Karpas-422 (cell line): ENCODE results near the gene DEDD. TPM values are rescaled to one million over a fixed set of nuclear protein-coding genes. Genes with fewer than 3 reads are reported as not detected.
A peak's percentile ranks its signal among the peaks of the same experiment; 100 is the strongest.
"Not testable (repeated sequence)": the region's sequence is repeated elsewhere in the genome, so short reads cannot be mapped to it uniquely, and the experiment has no call there.

ENCODE experiments used
- DNase-seq: peaks from one replicate; pipeline ENCODE4 v3.0.0-alpha.2; 2015
- H2AFZ ChIP-seq: fragments of 200-600 bp; sonication (generic); 2 replicates; pipeline ENCODE4 v1.6.1; 2014; ENCODE audit warnings: antibody characterized with exemption, low read length, mixed read lengths
- H3K27ac ChIP-seq: fragments of 200-600 bp; sonication (generic); 2 replicates; pipeline ENCODE4 v1.5.1; 2014; ENCODE audit warnings: mild to moderate bottlenecking, low read length, moderate library complexity
- H3K27me3 ChIP-seq: fragments of 200-600 bp; sonication (generic); 2 replicates; pipeline ENCODE4 v1.6.1; 2014; ENCODE audit warnings: low read length, mixed read lengths
- H3K36me3 ChIP-seq: fragments of 200-600 bp; sonication (generic); 2 replicates; pipeline ENCODE4 v1.6.1; 2014; ENCODE audit warnings: low read length, mixed read lengths; ENCODE audit not compliant: insufficient read depth
- H3K4me1 ChIP-seq: fragments of 200-600 bp; sonication (generic); 2 replicates; pipeline ENCODE4 v1.6.1; 2014; ENCODE audit warnings: mild to moderate bottlenecking, low read length, mixed read lengths
- H3K4me2 ChIP-seq: fragments of 200-600 bp; sonication (generic); 2 replicates; pipeline ENCODE4 v1.6.1; 2014; ENCODE audit warnings: low read length, low read depth, mild to moderate bottlenecking; ENCODE audit not compliant: poor library complexity, severe bottlenecking
- H3K4me3 ChIP-seq: fragments of 200-600 bp; sonication (generic); 2 replicates; pipeline ENCODE4 v1.5.1; 2014; ENCODE audit warnings: mild to moderate bottlenecking, antibody characterized with exemption, low read length, mixed read lengths
- H3K79me2 ChIP-seq: fragments of 200-600 bp; sonication (generic); 2 replicates; pipeline ENCODE4 v1.6.1; 2014; ENCODE audit warnings: mild to moderate bottlenecking, low read length, mixed read lengths
- H3K9ac ChIP-seq: fragments of 200-600 bp; sonication (generic); 2 replicates; pipeline ENCODE4 v1.6.0; 2014; ENCODE audit warnings: low read length
- H3K9me2 ChIP-seq: fragments of 200-600 bp; sonication (generic), shearing (Covaris generic); replicated peaks from 2 replicates; pipeline ENCODE4 v1.6.0; 2014; ENCODE audit warnings: mild to moderate bottlenecking, low read length, moderate library complexity; ENCODE audit not compliant: insufficient read depth
- H3K9me3 ChIP-seq: fragments of 300-700, 200-600 bp; sonication (generic); 2 replicates; pipeline ENCODE4 v1.6.1; 2014; ENCODE audit warnings: low read length, mixed read lengths
- H4K20me1 ChIP-seq: fragments of 200-600 bp; sonication (generic); 2 replicates; pipeline ENCODE4 v1.6.1; 2014; ENCODE audit warnings: mild to moderate bottlenecking, antibody characterized with exemption, low read length, low read depth; ENCODE audit not compliant: insufficient read depth
- total RNA-seq: library from RNA; depleted of rRNA; stranded (reverse); fragments of >200 nt; shearing (Covaris generic); gene quantifications from 2 replicates; pipeline ENCODE4 v1.2.3, GENCODE V29; 2014; ENCODE audit warnings: low replicate concordance

Gene DEDD
- total RNA-seq, 1 experiment from 2014 or later: 25.6 TPM

DNA sequence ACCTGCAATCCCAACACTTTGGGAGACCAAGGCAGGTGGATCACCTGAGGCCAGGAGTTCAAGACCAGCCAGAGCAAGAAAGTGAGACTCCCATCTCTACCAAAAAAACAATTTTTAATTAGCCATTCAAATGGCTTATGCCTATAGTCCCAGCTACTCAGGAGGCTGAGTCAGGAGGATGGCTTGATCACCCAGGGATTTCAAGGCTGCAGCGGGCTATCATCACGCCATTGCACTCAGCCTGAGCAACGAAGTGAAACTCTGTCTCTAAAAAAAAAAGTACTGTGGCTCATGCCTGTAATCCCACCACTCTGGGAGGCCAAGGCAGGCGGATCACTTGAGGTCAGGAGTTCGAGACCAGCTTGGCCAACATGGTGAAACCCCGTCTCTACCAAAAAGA is 16.5 kb downstream of the DEDD start:
- DNase-seq: not testable (repeated sequence)
- H3K79me2 ChIP-seq: peaks cover 89% of the 10 kb centered on the region
- peaks cover 71% of the 10 kb centered on the region for H3K4me1 ChIP-seq

DNA sequence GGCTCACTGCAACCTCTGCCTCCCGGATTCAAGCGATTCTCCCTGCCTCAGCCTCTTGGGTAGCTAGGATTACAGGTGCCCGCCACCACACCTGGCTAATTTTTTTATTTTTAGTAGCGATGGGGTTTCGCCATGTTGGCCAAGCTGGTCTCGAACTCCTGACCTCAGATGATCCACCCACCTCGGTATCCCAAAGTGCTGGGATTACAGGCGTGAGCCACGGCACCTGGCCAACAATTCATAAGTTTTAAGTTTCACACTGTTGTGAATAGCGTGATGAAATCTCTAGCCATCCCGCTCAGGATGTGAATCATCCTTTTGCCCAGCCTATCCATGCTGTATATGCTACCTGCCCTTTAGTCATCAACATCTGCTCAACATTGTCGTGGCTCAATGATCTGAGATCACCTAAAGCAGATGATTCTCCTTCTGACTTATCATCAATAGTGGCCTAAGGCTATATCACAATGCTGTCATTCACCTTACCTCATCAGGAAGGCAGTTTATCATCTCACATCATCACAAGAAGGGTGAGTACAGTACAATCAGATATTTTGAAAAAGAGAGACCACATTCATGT is 17.2 kb downstream of the DEDD start:
- peaks cover 20% of the 10 kb centered on the region for H4K20me1 ChIP-seq
- no peak overlapping the region for H3K27ac ChIP-seq
- no peaks in the 10 kb centered on the region for H3K9me2 ChIP-seq
- H3K4me1 ChIP-seq: peaks cover 69% of the 10 kb centered on the region
- H3K79me2 ChIP-seq: peaks cover 94% of the 10 kb centered on the region
- H3K36me3 ChIP-seq: peaks cover 25% of the 10 kb centered on the region; the same call in 1 of the 2 replicates
- no peak for DNase-seq
- no peaks in the 10 kb centered on the region for H3K27me3 ChIP-seq
- H3K9me3 ChIP-seq: no peaks in the 10 kb centered on the region
- no peak overlapping the region for H2AFZ ChIP-seq
- no peak overlapping the region for H3K9ac ChIP-seq
- H3K4me3 ChIP-seq: no peak overlapping the region
- peak overlapping the region; percentile 81 for H3K4me2 ChIP-seq

More for the DNA sequence above, 16.5 kb downstream of the DEDD start:
- peak overlapping the region; percentile 81 for H3K4me2 ChIP-seq
- peaks cover 20% of the 10 kb centered on the region for H4K20me1 ChIP-seq
- H3K27me3 ChIP-seq, H3K4me3 ChIP-seq, H2AFZ ChIP-seq, H3K9me3 ChIP-seq, H3K9me2 ChIP-seq, H3K27ac ChIP-seq, H3K9ac ChIP-seq: not testable (repeated sequence)
- peaks cover 27% of the 10 kb centered on the region; the same call in 1 of the 2 replicates for H3K36me3 ChIP-seq

DNA sequence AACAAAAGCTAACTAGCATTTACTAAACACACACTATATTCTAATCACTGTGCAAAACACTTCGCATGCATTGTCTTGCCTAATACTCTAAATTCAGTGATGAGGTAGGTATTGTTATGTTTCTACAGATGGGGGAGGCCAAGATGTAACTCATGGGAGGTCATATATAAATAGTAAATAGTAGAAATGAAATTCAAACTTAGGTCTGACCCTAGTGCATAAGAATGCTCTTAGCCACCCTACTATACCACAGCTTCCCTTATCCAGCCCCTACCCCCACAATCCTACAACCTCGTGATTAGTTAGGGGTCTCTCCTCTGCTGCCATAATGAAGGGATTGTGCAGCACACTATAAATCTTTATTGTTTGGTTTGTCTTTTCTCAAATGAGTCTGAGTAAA is 17.9 kb downstream of the DEDD start:
- H2AFZ ChIP-seq: no peak overlapping the region
- peaks cover 20% of the 10 kb centered on the region for H4K20me1 ChIP-seq
- H3K79me2 ChIP-seq: peaks cover 98% of the 10 kb centered on the region
- no peak overlapping the region for H3K4me3 ChIP-seq
- peaks cover 22% of the 10 kb centered on the region; the same call in 1 of the 2 replicates for H3K36me3 ChIP-seq
- H3K9me2 ChIP-seq: no peaks in the 10 kb centered on the region
- H3K4me1 ChIP-seq: peaks cover 62% of the 10 kb centered on the region
- H3K4me2 ChIP-seq: peak overlapping the region; percentile 6
- H3K9ac ChIP-seq: no peak overlapping the region
- no peaks in the 10 kb centered on the region for H3K27me3 ChIP-seq
- no peak overlapping the region for H3K27ac ChIP-seq
- no peak for DNase-seq
- no peaks in the 10 kb centered on the region for H3K9me3 ChIP-seq

DNA sequence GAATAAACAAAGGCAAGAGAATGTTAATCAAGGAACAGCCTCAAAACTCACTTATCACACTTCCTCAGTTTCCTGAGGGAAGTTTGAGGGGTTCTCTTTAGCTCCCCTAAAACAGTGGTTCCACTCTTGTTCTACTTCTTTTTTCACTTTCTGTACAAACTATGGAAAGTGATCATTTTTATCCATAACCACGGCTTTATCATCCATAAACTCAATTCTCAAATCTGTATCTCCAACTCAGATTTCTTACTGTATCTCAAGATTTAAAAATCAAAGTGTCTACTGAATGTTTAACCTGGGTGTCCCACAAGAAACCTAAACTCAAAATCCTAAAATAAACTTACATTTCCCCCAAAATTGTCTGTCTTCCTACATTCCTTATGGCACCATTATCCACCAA is 18.6 kb downstream of the DEDD start:
- Histone ChIP-seq H3K79me2 (peaks cover 100% of the 10 kb centered on the region), H3K9ac (no peak overlapping the region), H3K9me3 (no peaks in the 10 kb centered on the region), H3K27me3 (no peaks in the 10 kb centered on the region), H3K4me3 (no peak overlapping the region), H3K36me3 (peaks cover 26% of the 10 kb centered on the region), H3K4me2 (peak overlapping the region; percentile 6), H3K4me1 (peaks cover 56% of the 10 kb centered on the region), H2AFZ (no peak overlapping the region), H4K20me1 (peaks cover 20% of the 10 kb centered on the region), H3K9me2 (no peaks in the 10 kb centered on the region), H3K27ac (no peak overlapping the region)
- DNase-seq: no peak

DNA sequence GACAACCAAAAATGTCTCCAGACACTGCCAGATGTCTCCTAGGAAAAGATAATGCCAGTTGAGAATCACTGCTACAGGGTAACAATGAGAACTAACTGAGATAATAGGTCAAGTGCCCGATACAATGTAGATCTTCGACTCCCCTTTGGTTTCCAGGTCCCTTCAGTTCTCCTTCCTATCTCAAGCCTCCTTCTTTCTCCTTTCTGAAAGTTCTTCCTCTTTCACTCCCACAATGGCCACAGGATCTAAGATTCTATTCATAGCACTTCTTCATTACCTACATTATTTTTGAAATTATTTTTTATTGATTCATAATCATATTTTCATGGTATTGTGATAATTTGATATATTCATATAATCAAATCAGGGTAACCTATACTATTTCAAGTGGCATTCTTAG is 20.9 kb downstream of the DEDD start:
- no peak overlapping the region for H3K4me3 ChIP-seq
- peaks cover 35% of the 10 kb centered on the region for H3K36me3 ChIP-seq
- H4K20me1 ChIP-seq: peaks cover 20% of the 10 kb centered on the region
- peaks cover 46% of the 10 kb centered on the region for H3K4me1 ChIP-seq
- H3K9ac ChIP-seq: no peak overlapping the region
- H3K79me2 ChIP-seq: peaks cover 97% of the 10 kb centered on the region
- no peak for DNase-seq
- H3K27me3 ChIP-seq: no peaks in the 10 kb centered on the region
- H3K27ac ChIP-seq: no peak overlapping the region
- H3K4me2 ChIP-seq: no peak overlapping the region
- no peak overlapping the region for H2AFZ ChIP-seq
- no peaks in the 10 kb centered on the region for H3K9me3 ChIP-seq
- no peaks in the 10 kb centered on the region for H3K9me2 ChIP-seq

DNA sequence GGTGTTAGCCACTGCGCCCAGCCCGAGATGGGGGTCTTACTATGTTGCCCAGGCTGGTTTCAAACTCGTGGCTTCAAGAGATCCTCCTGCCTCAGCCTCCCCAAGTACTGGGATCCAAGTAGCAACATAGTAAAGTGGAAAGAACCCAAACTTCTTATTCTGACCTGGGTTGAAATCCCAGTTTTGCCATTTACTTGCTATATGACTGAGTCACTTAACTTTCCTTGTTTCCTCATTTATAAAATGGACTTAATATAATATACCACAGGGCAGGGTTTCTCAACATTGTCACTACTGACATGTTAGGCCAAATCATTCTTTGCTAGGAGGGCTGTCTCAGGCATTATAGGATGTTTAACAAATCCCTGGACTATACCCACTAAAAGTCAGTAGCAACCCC is 21.4 kb downstream of the DEDD start:
- H2AFZ ChIP-seq: no peak overlapping the region
- no peaks in the 10 kb centered on the region for H3K27me3 ChIP-seq
- peaks cover 97% of the 10 kb centered on the region for H3K79me2 ChIP-seq
- no peak overlapping the region for H3K27ac ChIP-seq
- H3K4me3 ChIP-seq: no peak overlapping the region
- H3K4me1 ChIP-seq: peaks cover 42% of the 10 kb centered on the region
- no peaks in the 10 kb centered on the region for H3K9me2 ChIP-seq
- no peak overlapping the region for H3K4me2 ChIP-seq
- H3K36me3 ChIP-seq: peaks cover 37% of the 10 kb centered on the region
- no peak overlapping the region for H3K9ac ChIP-seq
- peaks cover 18% of the 10 kb centered on the region for H4K20me1 ChIP-seq
- no peaks in the 10 kb centered on the region for H3K9me3 ChIP-seq
- no peak for DNase-seq

DNA sequence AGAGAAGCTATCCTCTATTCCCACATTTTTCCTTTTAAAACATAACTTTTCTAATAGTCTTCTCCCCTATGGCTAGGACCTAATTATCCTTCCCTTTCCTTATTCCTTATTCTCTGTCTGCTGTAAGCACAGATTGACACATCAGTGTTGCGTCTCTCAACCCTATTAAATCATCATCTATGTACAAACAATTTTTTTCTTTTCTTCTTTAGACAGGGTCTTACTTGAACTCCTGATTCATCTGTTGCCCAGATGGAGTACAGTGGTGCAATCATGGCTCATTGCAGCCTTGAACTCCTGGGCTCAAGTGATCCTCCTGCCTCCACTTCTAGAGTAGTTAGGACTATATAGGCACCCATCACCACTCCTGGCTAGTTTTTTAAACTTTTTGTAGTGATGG is 26.0 kb downstream of the DEDD start:
- H3K4me1 ChIP-seq: peaks cover 2% of the 10 kb centered on the region; the same call in 1 of the 2 replicates
- H2AFZ ChIP-seq: no peak overlapping the region
- no peak overlapping the region for H3K4me2 ChIP-seq
- DNase-seq: no peak
- peaks cover 3% of the 10 kb centered on the region; the same call in 1 of the 2 replicates for H4K20me1 ChIP-seq
- no peak overlapping the region for H3K27ac ChIP-seq
- H3K36me3 ChIP-seq: peaks cover 29% of the 10 kb centered on the region
- H3K27me3 ChIP-seq: no peaks in the 10 kb centered on the region
- peaks cover 79% of the 10 kb centered on the region for H3K79me2 ChIP-seq
- H3K4me3 ChIP-seq: no peak overlapping the region
- H3K9me2 ChIP-seq: no peaks in the 10 kb centered on the region
- H3K9me3 ChIP-seq: no peaks in the 10 kb centered on the region
- H3K9ac ChIP-seq: no peak overlapping the region

DNA sequence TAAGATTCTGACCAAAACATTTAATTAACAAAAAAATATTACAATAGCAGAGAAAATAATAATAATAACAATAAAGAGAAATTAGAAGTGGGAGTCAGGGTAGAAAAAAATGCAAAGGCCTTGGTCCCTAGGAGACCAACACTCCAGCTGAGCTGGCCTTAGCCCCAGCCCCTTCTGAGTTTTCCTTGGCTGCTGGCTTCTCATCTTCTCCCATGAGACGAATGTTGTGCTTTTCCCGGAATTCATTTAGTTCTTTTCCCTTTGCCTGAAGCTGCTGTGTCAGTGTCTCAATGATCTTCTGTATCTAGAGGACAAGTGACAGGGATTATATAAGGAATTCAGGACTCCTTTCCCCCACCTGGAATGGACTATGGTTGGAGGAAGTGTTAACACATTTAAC is 31.9 kb downstream of the DEDD start:
- H3K4me3 ChIP-seq: no peak overlapping the region

More for the DNA sequence above, 31.9 kb downstream of the DEDD start:
- Histone ChIP-seq H4K20me1 (no peaks in the 10 kb centered on the region), H3K36me3 (peaks cover 10% of the 10 kb centered on the region; the same call in 1 of the 2 replicates), H3K9me3 (no peaks in the 10 kb centered on the region), H3K4me2 (no peak overlapping the region), H3K27ac (no peak overlapping the region), H3K4me1 (peaks cover 21% of the 10 kb centered on the region), H3K9ac (no peak overlapping the region), H3K9me2 (no peaks in the 10 kb centered on the region), H3K79me2 (peaks cover 23% of the 10 kb centered on the region), H2AFZ (no peak overlapping the region), H3K27me3 (no peaks in the 10 kb centered on the region)
- no peak for DNase-seq
